Glutamatergic neuron (in vitro differentiated cells): ENCODE results near the gene GIGYF2. TPM values are rescaled to one million over a fixed set of nuclear protein-coding genes. Genes with fewer than 3 reads are reported as not detected.

Experiments
- DNase-seq: peaks from one replicate; pipeline ENCODE4 v3.0.0; 2022
- H3K27ac Mint-ChIP-seq: one replicate; pipeline ENCODE4 v1.8.0; 2020; ENCODE audit warnings: mild to moderate bottlenecking, mixed read lengths, inconsistent platforms; ENCODE audit not compliant: unreplicated experiment
- H3K27me3 Mint-ChIP-seq: one replicate; pipeline ENCODE4 v1.8.0; 2020; ENCODE audit warnings: mild to moderate bottlenecking, moderate library complexity, mixed read lengths, inconsistent platforms; ENCODE audit not compliant: unreplicated experiment
- H3K36me3 Mint-ChIP-seq: one replicate; pipeline ENCODE4 v1.8.0; 2020; ENCODE audit warnings: mild to moderate bottlenecking, mixed read lengths, inconsistent platforms; ENCODE audit not compliant: unreplicated experiment
- H3K4me1 Mint-ChIP-seq: one replicate; pipeline ENCODE4 v1.8.0; 2020; ENCODE audit warnings: mild to moderate bottlenecking, low read depth, mixed read lengths, inconsistent platforms; ENCODE audit not compliant: unreplicated experiment
- H3K4me3 Mint-ChIP-seq: one replicate; pipeline ENCODE4 v1.8.0; 2020; ENCODE audit warnings: mild to moderate bottlenecking, mixed read lengths, inconsistent platforms; ENCODE audit not compliant: unreplicated experiment
- H3K9me3 Mint-ChIP-seq: one replicate; pipeline ENCODE4 v1.8.0; 2020; ENCODE audit warnings: mild to moderate bottlenecking, moderate library complexity, mixed read lengths, inconsistent platforms; ENCODE audit not compliant: unreplicated experiment
- total RNA-seq: library from RNA; stranded (reverse); fragmentation: NEBNext Ultra II Directional; extraction: Animal tissue kit (Norgen Biotek cat#: 25700); gene quantifications from one replicate; pipeline ENCODE4 v1.2.1, GENCODE V29; 2021; ENCODE audit not compliant: unreplicated experiment
- TF ChIP-seq, protein P1 (sequence below): fragments of 200-600 bp; sonication (generic); IDR thresholded peaks from one replicate; pipeline ENCODE4 v1.5.0; 2021; ENCODE audit not compliant: partially characterized antibody, unreplicated experiment

Gene GIGYF2
- total RNA-seq, 1 donor from 2014 or later = 91.7 TPM

DNA sequence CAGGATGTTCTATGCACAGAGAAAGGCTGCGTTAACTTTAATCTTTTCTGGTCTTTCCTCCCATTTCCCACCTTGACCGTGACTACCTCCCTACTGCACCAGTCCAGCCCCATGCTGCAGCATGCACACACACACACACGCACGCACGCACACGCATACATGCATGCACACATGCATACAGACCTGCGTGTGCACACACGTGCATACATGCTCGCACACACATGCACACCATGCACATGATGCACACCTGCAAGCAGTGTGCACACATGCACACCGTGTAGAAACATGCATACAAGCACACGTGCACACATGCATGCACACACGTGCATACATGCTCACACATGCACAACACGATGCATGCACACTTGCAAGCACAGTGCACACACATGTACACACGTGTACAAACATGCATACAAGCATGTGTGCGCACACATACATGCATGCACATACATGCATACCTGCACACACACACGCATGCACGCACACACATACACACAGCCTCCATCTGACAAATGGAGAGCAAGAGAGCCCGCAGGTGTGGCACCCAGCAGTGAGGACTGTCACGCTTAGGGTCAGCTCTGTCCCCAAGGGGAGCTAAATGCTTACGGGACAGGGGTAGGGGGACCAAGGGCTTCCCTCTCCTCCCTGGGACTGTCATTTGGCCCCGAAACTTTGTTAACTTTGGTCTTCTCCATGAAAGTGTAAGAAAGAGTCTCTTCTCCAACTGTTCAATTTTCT is 191.1 kb downstream of the GIGYF2 start:
- Mint-ChIP-seq H3K4me3 (no peak overlapping the region), H3K4me1 (peaks cover 3% of the 10 kb centered on the region), H3K9me3 (peaks cover 8% of the 10 kb centered on the region), H3K36me3 (no peaks in the 10 kb centered on the region), H3K27ac (peak overlapping the region; percentile 56), H3K27me3 (peaks cover 9% of the 10 kb centered on the region)
- DNase-seq = no peak
- TF ChIP-seq, protein P1, sequence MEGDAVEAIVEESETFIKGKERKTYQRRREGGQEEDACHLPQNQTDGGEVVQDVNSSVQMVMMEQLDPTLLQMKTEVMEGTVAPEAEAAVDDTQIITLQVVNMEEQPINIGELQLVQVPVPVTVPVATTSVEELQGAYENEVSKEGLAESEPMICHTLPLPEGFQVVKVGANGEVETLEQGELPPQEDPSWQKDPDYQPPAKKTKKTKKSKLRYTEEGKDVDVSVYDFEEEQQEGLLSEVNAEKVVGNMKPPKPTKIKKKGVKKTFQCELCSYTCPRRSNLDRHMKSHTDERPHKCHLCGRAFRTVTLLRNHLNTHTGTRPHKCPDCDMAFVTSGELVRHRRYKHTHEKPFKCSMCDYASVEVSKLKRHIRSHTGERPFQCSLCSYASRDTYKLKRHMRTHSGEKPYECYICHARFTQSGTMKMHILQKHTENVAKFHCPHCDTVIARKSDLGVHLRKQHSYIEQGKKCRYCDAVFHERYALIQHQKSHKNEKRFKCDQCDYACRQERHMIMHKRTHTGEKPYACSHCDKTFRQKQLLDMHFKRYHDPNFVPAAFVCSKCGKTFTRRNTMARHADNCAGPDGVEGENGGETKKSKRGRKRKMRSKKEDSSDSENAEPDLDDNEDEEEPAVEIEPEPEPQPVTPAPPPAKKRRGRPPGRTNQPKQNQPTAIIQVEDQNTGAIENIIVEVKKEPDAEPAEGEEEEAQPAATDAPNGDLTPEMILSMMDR = no peak

DNA sequence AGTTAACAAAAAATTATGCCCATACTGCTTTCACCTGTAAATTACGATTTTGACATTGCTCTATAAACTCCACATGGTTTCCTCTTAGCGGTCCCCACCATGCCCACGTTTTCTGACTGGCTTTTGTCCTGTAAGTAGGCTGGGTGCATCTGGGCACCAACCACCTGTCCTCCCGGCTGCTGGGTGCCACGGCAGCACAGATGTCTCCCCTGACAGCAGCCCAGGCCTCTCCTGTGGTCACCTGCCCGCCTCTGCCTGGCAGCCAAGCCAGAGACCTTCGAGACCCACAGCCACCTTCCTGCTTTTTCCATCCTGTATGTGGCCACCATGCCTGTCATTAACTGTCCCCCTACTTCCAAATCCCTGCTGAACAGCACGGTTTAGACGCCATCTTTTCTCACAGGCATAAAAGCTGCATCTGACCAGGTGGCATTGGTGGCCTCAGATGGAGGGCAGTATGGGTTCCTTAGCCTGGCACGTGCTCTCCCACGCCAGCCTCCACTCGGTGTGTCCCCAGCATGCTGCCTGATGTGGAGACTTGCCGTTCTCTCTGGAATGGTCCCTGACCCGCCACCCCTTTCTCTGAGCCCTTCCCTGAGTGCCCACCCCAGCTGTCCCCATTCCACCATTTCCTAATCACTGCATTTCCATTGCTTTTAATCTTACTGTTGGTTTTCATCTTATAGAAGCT is 191.9 kb downstream of the GIGYF2 start:
- H3K9me3 Mint-ChIP-seq = peaks cover 8% of the 10 kb centered on the region
- H3K27ac Mint-ChIP-seq = no peak overlapping the region
- H3K27me3 Mint-ChIP-seq = peaks cover 9% of the 10 kb centered on the region
- no peak overlapping the region for H3K4me3 Mint-ChIP-seq
- TF ChIP-seq, protein P1 = no peak
- H3K4me1 Mint-ChIP-seq = peaks cover 3% of the 10 kb centered on the region
- no peaks in the 10 kb centered on the region for H3K36me3 Mint-ChIP-seq
- DNase-seq = peak; percentile 5

GRCh38 chr2:232889876-232890401 is 192.8 kb downstream of the GIGYF2 start:
- DNase-seq = no peak
- H3K27ac Mint-ChIP-seq = no peak overlapping the region

GRCh38 chr2:232890536-232890895 is 193.4 kb downstream of the GIGYF2 start:
- peaks cover 3% of the 10 kb centered on the region for H3K4me1 Mint-ChIP-seq
- H3K9me3 Mint-ChIP-seq = peaks cover 6% of the 10 kb centered on the region
- no peaks in the 10 kb centered on the region for H3K36me3 Mint-ChIP-seq
- peak; percentile 5 for DNase-seq
- no peak overlapping the region for H3K27ac Mint-ChIP-seq
- peaks cover 9% of the 10 kb centered on the region for H3K27me3 Mint-ChIP-seq
- TF ChIP-seq, protein P1 = no peak
- H3K4me3 Mint-ChIP-seq = no peak overlapping the region

More at GRCh38 chr2:232889876-232890401, 192.8 kb downstream of the GIGYF2 start:
- TF ChIP-seq, protein P1 = no peak
- H3K36me3 Mint-ChIP-seq = no peaks in the 10 kb centered on the region
- H3K9me3 Mint-ChIP-seq = peaks cover 6% of the 10 kb centered on the region
- peaks cover 3% of the 10 kb centered on the region for H3K4me1 Mint-ChIP-seq
- peaks cover 9% of the 10 kb centered on the region for H3K27me3 Mint-ChIP-seq
- H3K4me3 Mint-ChIP-seq = no peak overlapping the region
